ENCODE results near the gene SLC16A11.

The SLC16A11 gene

GRCh38 chr17:7029096-7029495 lies 14.8 kb downstream of the SLC16A11 start:
- peaks cover 6% of the 10 kb centered on the region for H3K27me3 ChIP-seq (ENCODE audit: insufficient read depth, low read length)
- H3K36me3 ChIP-seq (ENCODE audit: insufficient read depth, low read length), result no peaks in the 10 kb centered on the region
- H3K4me1 ChIP-seq (ENCODE audit: insufficient read depth, low read length), result no peaks in the 10 kb centered on the region
- H2AFZ ChIP-seq (ENCODE audit: low read depth, low read length), result no peak overlapping the region
- H3K9me3 ChIP-seq (ENCODE audit: low read length), result no peaks in the 10 kb centered on the region
- H3K4me3 ChIP-seq (ENCODE audit: low read length), result no peak overlapping the region

GRCh38 chr17:7027335-7027734 lies 16.6 kb downstream of the SLC16A11 start:
- Histone ChIP-seq H3K9me3 (ENCODE audit: low read length) (peaks cover 9% of the 10 kb centered on the region), H3K4me1 (ENCODE audit: insufficient read depth, low read length) (no peaks in the 10 kb centered on the region), H2AFZ (ENCODE audit: low read depth, low read length) (no peak overlapping the region), H3K27me3 (ENCODE audit: insufficient read depth, low read length) (peaks cover 19% of the 10 kb centered on the region), H3K36me3 (ENCODE audit: insufficient read depth, low read length) (no peaks in the 10 kb centered on the region), H3K4me3 (ENCODE audit: low read length) (no peak overlapping the region)

- Histone ChIP-seq H3K4me1 (ENCODE audit: insufficient read depth, low read length) (no peaks in the 10 kb centered on the region), H3K27me3 (ENCODE audit: insufficient read depth, low read length) (peaks cover 22% of the 10 kb centered on the region), H2AFZ (ENCODE audit: low read depth, low read length) (no peak overlapping the region), H3K4me3 (ENCODE audit: low read length) (no peak overlapping the region), H3K36me3 (ENCODE audit: insufficient read depth, low read length) (no peaks in the 10 kb centered on the region), H3K9me3 (ENCODE audit: low read length) (peaks cover 9% of the 10 kb centered on the region)
Measured at GRCh38 chr17:7026471-7027115, 17.3 kb downstream of the SLC16A11 start.

GRCh38 chr17:7025245-7025644 lies 18.6 kb downstream of the SLC16A11 start:
- H3K36me3 ChIP-seq (ENCODE audit: insufficient read depth, low read length), result no peaks in the 10 kb centered on the region
- no peak overlapping the region for H2AFZ ChIP-seq (ENCODE audit: low read depth, low read length)
- peaks cover 28% of the 10 kb centered on the region for H3K27me3 ChIP-seq (ENCODE audit: insufficient read depth, low read length)
- peaks cover 3% of the 10 kb centered on the region for H3K4me1 ChIP-seq (ENCODE audit: insufficient read depth, low read length)
- peaks cover 9% of the 10 kb centered on the region for H3K9me3 ChIP-seq (ENCODE audit: low read length)
- no peak overlapping the region for H3K4me3 ChIP-seq (ENCODE audit: low read length)

- H3K27me3 ChIP-seq (ENCODE audit: insufficient read depth, low read length), result peaks cover 28% of the 10 kb centered on the region
- no peak overlapping the region for H2AFZ ChIP-seq (ENCODE audit: low read depth, low read length)
- no peak overlapping the region for H3K4me3 ChIP-seq (ENCODE audit: low read length)
- no peaks in the 10 kb centered on the region for H3K36me3 ChIP-seq (ENCODE audit: insufficient read depth, low read length)
- peaks cover 9% of the 10 kb centered on the region for H3K9me3 ChIP-seq (ENCODE audit: low read length)
- peaks cover 11% of the 10 kb centered on the region for H3K4me1 ChIP-seq (ENCODE audit: insufficient read depth, low read length)
Measured at GRCh38 chr17:7024402-7024785, 19.5 kb downstream of the SLC16A11 start.

GRCh38 chr17:7023576-7024401 lies 20.1 kb downstream of the SLC16A11 start:
- H3K9me3 ChIP-seq (ENCODE audit: low read length), result peaks cover 9% of the 10 kb centered on the region
- no peaks in the 10 kb centered on the region for H3K36me3 ChIP-seq (ENCODE audit: insufficient read depth, low read length)
- H3K27me3 ChIP-seq (ENCODE audit: insufficient read depth, low read length), result peaks cover 28% of the 10 kb centered on the region
- no peak overlapping the region for H2AFZ ChIP-seq (ENCODE audit: low read depth, low read length)
- H3K4me1 ChIP-seq (ENCODE audit: insufficient read depth, low read length), result peaks cover 11% of the 10 kb centered on the region
- H3K4me3 ChIP-seq (ENCODE audit: low read length), result no peak overlapping the region

GRCh38 chr17:7022781-7023571 lies 20.9 kb downstream of the SLC16A11 start, which contains the start of gene BCL6B:
Gene BCL6B, plus strand, starts transcription at chr17:7023050. Its CDS starts 622 bp downstream, at chr17:7023672.
- peaks cover 28% of the 10 kb centered on the region for H3K27me3 ChIP-seq (ENCODE audit: insufficient read depth, low read length)
- H3K4me3 ChIP-seq (ENCODE audit: low read length), result no peak within 1 kb of the TSS
- peaks cover 11% of the 10 kb centered on the region for H3K4me1 ChIP-seq (ENCODE audit: insufficient read depth, low read length)
- H3K36me3 ChIP-seq (ENCODE audit: insufficient read depth, low read length), result no peaks in the 10 kb centered on the region
- H2AFZ ChIP-seq (ENCODE audit: low read depth, low read length), result no peak within 1 kb of the TSS
- peaks cover 9% of the 10 kb centered on the region for H3K9me3 ChIP-seq (ENCODE audit: low read length)

GRCh38 chr17:7021993-7022778 lies 21.7 kb downstream of the SLC16A11 start:
- H3K36me3 ChIP-seq (ENCODE audit: insufficient read depth, low read length), result peaks cover 3% of the 10 kb centered on the region
- peaks cover 16% of the 10 kb centered on the region for H3K4me1 ChIP-seq (ENCODE audit: insufficient read depth, low read length)
- H3K4me3 ChIP-seq (ENCODE audit: low read length), result no peak overlapping the region
- peaks cover 9% of the 10 kb centered on the region for H3K9me3 ChIP-seq (ENCODE audit: low read length)
- H3K27me3 ChIP-seq (ENCODE audit: insufficient read depth, low read length), result peaks cover 25% of the 10 kb centered on the region
- no peak overlapping the region for H2AFZ ChIP-seq (ENCODE audit: low read depth, low read length)

- H3K9me3 ChIP-seq (ENCODE audit: low read length), result peaks cover 9% of the 10 kb centered on the region
- no peak overlapping the region for H2AFZ ChIP-seq (ENCODE audit: low read depth, low read length)
- no peak overlapping the region for H3K4me3 ChIP-seq (ENCODE audit: low read length)
- H3K36me3 ChIP-seq (ENCODE audit: insufficient read depth, low read length), result peaks cover 10% of the 10 kb centered on the region
- H3K4me1 ChIP-seq (ENCODE audit: insufficient read depth, low read length), result peaks cover 25% of the 10 kb centered on the region
- peaks cover 25% of the 10 kb centered on the region for H3K27me3 ChIP-seq (ENCODE audit: insufficient read depth, low read length)
Measured at GRCh38 chr17:7020894-7021664, 22.8 kb downstream of the SLC16A11 start.

- Histone ChIP-seq H3K36me3 (ENCODE audit: insufficient read depth, low read length) (peaks cover 10% of the 10 kb centered on the region), H3K27me3 (ENCODE audit: insufficient read depth, low read length) (peaks cover 25% of the 10 kb centered on the region), H3K9me3 (ENCODE audit: low read length) (peaks cover 9% of the 10 kb centered on the region), H2AFZ (ENCODE audit: low read depth, low read length) (peak overlapping the region; percentile 70), H3K4me3 (ENCODE audit: low read length) (peak overlapping the region; percentile 38), H3K4me1 (ENCODE audit: insufficient read depth, low read length) (peaks cover 35% of the 10 kb centered on the region)
Measured at GRCh38 chr17:7019839-7020519, 23.9 kb downstream of the SLC16A11 start.

GRCh38 chr17:7019367-7019766 lies 24.5 kb downstream of the SLC16A11 start:
- Histone ChIP-seq H3K27me3 (ENCODE audit: insufficient read depth, low read length) (peaks cover 25% of the 10 kb centered on the region), H3K4me3 (ENCODE audit: low read length) (peak overlapping the region; percentile 38), H3K36me3 (ENCODE audit: insufficient read depth, low read length) (peaks cover 10% of the 10 kb centered on the region), H3K9me3 (ENCODE audit: low read length) (peaks cover 9% of the 10 kb centered on the region), H2AFZ (ENCODE audit: low read depth, low read length) (peak overlapping the region; percentile 70), H3K4me1 (ENCODE audit: insufficient read depth, low read length) (peaks cover 36% of the 10 kb centered on the region)

Data from neuron (in vitro differentiated cells).